K562 (cell line): Measurements from ENCODE around the gene RPL19. TPM values are rescaled to one million over a fixed set of nuclear protein-coding genes. Genes with fewer than 3 reads are reported as not detected.

Experiments
- CHD2 ChIP-seq: IDR thresholded peaks from 2 replicates; pipeline ENCODE4 v1.6.1; 2011; ENCODE audit warnings: low read depth, low read length
- ELK1 ChIP-seq: sonication (generic); formaldehyde crosslinking; IDR thresholded peaks from 2 replicates; pipeline ENCODE4 v1.8.1; 2022; ENCODE audit warnings: missing genetic modification reagents
- HNRNPLL ChIP-seq: fragments of 200-400 bp; formaldehyde crosslinking; IDR thresholded peaks from 2 replicates; pipeline ENCODE4 v1.6.1; 2017; ENCODE audit warnings: low read length, low read depth, mild to moderate bottlenecking; ENCODE audit not compliant: poor library complexity, severe bottlenecking
- KAT8 ChIP-seq: fragments of 450-650 bp; IDR thresholded peaks from 2 replicates; pipeline ENCODE4 v1.6.1; 2016; ENCODE audit warnings: low read depth, mild to moderate bottlenecking
- MAFF ChIP-seq: IDR thresholded peaks from 2 replicates; pipeline ENCODE4 v1.6.1; 2012; ENCODE audit warnings: low read length, improper control_type of control experiment
- NBN ChIP-seq: fragments of 450-650 bp; IDR thresholded peaks from 2 replicates; pipeline ENCODE4 v1.6.1; 2016; ENCODE audit warnings: low read depth, mild to moderate bottlenecking
- PHB2 ChIP-seq: fragments of 450-650 bp; IDR thresholded peaks from 2 replicates; pipeline ENCODE4 v1.6.1; 2017; ENCODE audit warnings: low read depth
- RCOR1 ChIP-seq, 2 experiments: IDR thresholded peaks; 2 replicates each; pipeline ENCODE4 v1.6.1; 2012; ENCODE audit warnings: low read depth in 2 of 2, low read length in 2 of 2, borderline replicate concordance in 1 of 2, improper control_type of control experiment in 1 of 2
- SMARCC2 ChIP-seq: fragments of 450-650 bp; IDR thresholded peaks from 2 replicates; pipeline ENCODE4 v1.6.1; 2017; ENCODE audit warnings: antibody characterized with exemption, moderate library complexity, mild to moderate bottlenecking, low read depth
- STAG1 ChIP-seq: sonication (generic); formaldehyde crosslinking; IDR thresholded peaks from 2 replicates; pipeline ENCODE4 v1.5.0; 2020; ENCODE audit warnings: missing genetic modification reagents, borderline replicate concordance
- TEAD1 ChIP-seq, 2 experiments: fragments of 450-650 bp in 1 of 2; sonication (generic) in 1 of 2; formaldehyde crosslinking; IDR thresholded peaks; 2 replicates each; pipeline versions ENCODE4 v1.4.0 to v1.8.0; 2020 to 2022; ENCODE audit warnings: mild to moderate bottlenecking in 2 of 2, missing genetic modification reagents in 1 of 2
- ZNF707 ChIP-seq: fragments of 250-450 bp; sonication (Bioruptor Pico); conservative IDR thresholded peaks from 2 replicates; pipeline ENCODE4 v1.8.0; 2022; ENCODE audit warnings: inconsistent platforms, mild to moderate bottlenecking, moderate library complexity
- ZSCAN32 ChIP-seq: fragments of 450-650 bp; formaldehyde crosslinking; IDR thresholded peaks from 2 replicates; pipeline ENCODE4 v1.4.0; 2020; ENCODE audit warnings: mild to moderate bottlenecking, moderate library complexity
- polyA plus RNA-seq, 8 experiments: library from polyadenylated mRNA; depleted of rRNA in 4 of 8; stranded (reverse) in 5 of 8; unstranded in 3 of 8; fragments of >200 nt; fragmentation: Nextera tagmentation in 2 of 8; fragmentation: Illumina TruSeq in 1 of 8; extraction: Ambion mirVana in 2 of 8; extraction: Trizol in 1 of 8; gene quantifications; 2 replicates each; pipeline versions ENCODE4 v1.2.1 to v1.2.3, GENCODE V29; 2011 to 2014; ENCODE audit warnings: inconsistent platforms in 1 of 8, missing spikeins in 1 of 8
- total RNA-seq, 7 experiments: library from RNA; depleted of rRNA in 6 of 7; stranded (reverse); fragments of >200 nt in 6 of 7; fragmentation: Illumina TruSeq in 2 of 7; extraction: Trizol in 2 of 7; gene quantifications; 2 replicates each; pipeline versions ENCODE4 v1.2.1 to v1.2.3, GENCODE V29; 2011 to 2021; ENCODE audit warnings: low replicate concordance in 1 of 7
- TF ChIP-seq, protein P1 (sequence below): fragments of 250-450 bp; sonication (Bioruptor Pico); IDR thresholded peaks from 2 replicates; pipeline ENCODE4 v1.4.0; 2020; ENCODE audit warnings: borderline replicate concordance
- TF ChIP-seq, protein P2 (sequence below), 2 experiments: fragments of 450-650 bp in 1 of 2; sonication (generic) in 1 of 2; formaldehyde crosslinking in 1 of 2; IDR thresholded peaks; 2 replicates each; pipeline versions ENCODE4 v1.7.1 to v1.9.0; 2016 to 2022; ENCODE audit warnings: inconsistent platforms in 1 of 2, mild to moderate bottlenecking in 1 of 2, missing genetic modification reagents in 1 of 2
- TF ChIP-seq, protein P3 (sequence below): IDR thresholded peaks from 2 replicates; pipeline ENCODE4 v1.6.1; 2014; ENCODE audit warnings: antibody characterized with exemption

Gene RPL19
- total and polyA plus RNA-seq, 9 of the 15 experiments (the other 6 are each of a cell fraction or from before 2014, with no cell fraction given) = 2,263 to 4,614 (median 3,727) TPM

GRCh38 chr17:39199820-39200069 is 338 bp upstream of the RPL19 start (continued):
- TF ChIP-seq, protein P1, sequence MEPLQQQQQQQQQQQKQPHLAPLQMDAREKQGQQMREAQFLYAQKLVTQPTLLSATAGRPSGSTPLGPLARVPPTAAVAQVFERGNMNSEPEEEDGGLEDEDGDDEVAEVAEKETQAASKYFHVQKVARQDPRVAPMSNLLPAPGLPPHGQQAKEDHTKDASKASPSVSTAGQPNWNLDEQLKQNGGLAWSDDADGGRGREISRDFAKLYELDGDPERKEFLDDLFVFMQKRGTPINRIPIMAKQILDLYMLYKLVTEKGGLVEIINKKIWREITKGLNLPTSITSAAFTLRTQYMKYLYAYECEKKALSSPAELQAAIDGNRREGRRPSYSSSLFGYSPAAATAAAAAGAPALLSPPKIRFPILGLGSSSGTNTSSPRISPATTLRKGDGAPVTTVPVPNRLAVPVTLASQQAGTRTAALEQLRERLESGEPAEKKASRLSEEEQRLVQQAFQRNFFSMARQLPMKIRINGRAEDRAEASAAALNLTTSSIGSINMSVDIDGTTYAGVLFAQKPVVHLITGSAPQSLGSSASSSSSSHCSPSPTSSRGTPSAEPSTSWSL (CRISPR knock-in tag) = no peak
- TF ChIP-seq KAT8 (no peak), ZSCAN32 (CRISPR knock-in tag) (no peak), RCOR1 (IDR thresholded peaks at IDR 0.05; ENCODE audit: borderline replicate concordance in 1 of 2, low read depth in 2 of 2, low read length in 2 of 2) (no peak), STAG1 (CRISPR knock-in tag) (no peak), SMARCC2 (no peak), NBN (0 out of 2 replicates have a peak, but pooled peaks have one; percentile 10), TEAD1 (CRISPR knock-in tag; IDR thresholded peaks at IDR 0.05) (no peak), PHB2 (no peak), HNRNPLL (peak; percentile 83), MAFF (no peak), CHD2 (no peak), ZNF707 (CRISPR knock-in tag) (no peak), ELK1 (CRISPR knock-in tag) (no peak)
- TF ChIP-seq, protein P2, sequence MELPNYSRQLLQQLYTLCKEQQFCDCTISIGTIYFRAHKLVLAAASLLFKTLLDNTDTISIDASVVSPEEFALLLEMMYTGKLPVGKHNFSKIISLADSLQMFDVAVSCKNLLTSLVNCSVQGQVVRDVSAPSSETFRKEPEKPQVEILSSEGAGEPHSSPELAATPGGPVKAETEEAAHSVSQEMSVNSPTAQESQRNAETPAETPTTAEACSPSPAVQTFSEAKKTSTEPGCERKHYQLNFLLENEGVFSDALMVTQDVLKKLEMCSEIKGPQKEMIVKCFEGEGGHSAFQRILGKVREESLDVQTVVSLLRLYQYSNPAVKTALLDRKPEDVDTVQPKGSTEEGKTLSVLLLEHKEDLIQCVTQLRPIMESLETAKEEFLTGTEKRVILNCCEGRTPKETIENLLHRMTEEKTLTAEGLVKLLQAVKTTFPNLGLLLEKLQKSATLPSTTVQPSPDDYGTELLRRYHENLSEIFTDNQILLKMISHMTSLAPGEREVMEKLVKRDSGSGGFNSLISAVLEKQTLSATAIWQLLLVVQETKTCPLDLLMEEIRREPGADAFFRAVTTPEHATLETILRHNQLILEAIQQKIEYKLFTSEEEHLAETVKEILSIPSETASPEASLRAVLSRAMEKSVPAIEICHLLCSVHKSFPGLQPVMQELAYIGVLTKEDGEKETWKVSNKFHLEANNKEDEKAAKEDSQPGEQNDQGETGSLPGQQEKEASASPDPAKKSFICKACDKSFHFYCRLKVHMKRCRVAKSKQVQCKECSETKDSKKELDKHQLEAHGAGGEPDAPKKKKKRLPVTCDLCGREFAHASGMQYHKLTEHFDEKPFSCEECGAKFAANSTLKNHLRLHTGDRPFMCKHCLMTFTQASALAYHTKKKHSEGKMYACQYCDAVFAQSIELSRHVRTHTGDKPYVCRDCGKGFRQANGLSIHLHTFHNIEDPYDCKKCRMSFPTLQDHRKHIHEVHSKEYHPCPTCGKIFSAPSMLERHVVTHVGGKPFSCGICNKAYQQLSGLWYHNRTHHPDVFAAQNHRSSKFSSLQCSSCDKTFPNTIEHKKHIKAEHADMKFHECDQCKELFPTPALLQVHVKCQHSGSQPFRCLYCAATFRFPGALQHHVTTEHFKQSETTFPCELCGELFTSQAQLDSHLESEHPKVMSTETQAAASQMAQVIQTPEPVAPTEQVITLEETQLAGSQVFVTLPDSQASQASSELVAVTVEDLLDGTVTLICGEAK (IDR thresholded peaks at IDR 0.05) = peak; percentile 80
- TF ChIP-seq, protein P2 (CRISPR knock-in tag; IDR thresholded peaks at IDR 0.05) = no peak
- TF ChIP-seq, protein P3, sequence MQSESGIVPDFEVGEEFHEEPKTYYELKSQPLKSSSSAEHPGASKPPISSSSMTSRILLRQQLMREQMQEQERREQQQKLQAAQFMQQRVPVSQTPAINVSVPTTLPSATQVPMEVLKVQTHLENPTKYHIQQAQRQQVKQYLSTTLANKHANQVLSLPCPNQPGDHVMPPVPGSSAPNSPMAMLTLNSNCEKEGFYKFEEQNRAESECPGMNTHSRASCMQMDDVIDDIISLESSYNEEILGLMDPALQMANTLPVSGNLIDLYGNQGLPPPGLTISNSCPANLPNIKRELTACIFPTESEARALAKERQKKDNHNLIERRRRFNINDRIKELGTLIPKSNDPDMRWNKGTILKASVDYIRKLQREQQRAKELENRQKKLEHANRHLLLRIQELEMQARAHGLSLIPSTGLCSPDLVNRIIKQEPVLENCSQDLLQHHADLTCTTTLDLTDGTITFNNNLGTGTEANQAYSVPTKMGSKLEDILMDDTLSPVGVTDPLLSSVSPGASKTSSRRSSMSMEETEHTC = 0 out of 2 replicates have a peak, but pooled peaks have one; percentile 40
